ENCODE measurements around the gene DUS1L.

- TF ChIP-seq CTCF (IDR thresholded peaks at IDR 0.05) (no peak), POLR2A (IDR thresholded peaks at IDR 0.05) (no peak)
Measured at GRCh38 chr17:82020572-82021106, 45.0 kb downstream of the DUS1L start.
